HG03280 (cell line): ENCODE data around the gene SLC25A44.

Source experiments
- ATAC-seq: cut with Tn5 transposase; IDR thresholded peaks from one replicate; pipeline ENCODE4 v1.9.1; 2021; ENCODE audit warnings: mild to moderate bottlenecking, moderate library complexity; ENCODE audit not compliant: unreplicated experiment

The SLC25A44 gene

DNA sequence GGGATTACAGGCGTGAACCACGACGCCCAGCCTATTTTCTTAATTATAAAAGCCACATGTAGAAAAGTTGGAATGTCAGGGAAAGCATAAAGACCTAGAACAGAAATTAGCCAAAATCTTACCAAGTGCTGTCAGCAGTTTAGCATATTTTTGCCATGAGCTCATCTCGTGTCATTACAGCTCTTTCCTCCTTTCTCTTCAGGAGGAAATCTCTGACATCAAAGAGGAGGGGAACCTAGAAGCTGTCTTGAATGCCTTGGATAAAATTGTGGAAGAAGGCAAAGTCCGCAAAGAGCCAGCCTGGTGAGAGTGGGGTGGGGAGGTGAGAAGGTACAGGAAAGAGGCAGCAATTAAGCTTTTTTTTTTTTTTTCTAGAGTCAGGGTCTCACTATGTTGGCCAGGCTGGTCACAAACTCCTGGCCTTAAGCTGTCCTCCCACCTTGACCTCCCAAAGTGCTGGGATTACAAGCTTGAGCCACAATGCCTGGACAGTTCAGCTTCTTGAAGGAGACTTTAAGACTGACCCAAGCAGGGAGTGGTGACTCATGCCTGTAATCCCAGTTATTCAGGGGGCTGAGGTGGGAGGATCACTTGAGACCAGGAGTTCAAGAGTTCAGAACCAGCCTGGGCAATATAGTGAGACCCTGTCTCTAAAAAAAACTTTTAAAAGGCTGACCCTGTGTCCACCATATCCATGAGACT is 39.7 kb downstream of the SLC25A44 start:
- no peak for ATAC-seq

DNA sequence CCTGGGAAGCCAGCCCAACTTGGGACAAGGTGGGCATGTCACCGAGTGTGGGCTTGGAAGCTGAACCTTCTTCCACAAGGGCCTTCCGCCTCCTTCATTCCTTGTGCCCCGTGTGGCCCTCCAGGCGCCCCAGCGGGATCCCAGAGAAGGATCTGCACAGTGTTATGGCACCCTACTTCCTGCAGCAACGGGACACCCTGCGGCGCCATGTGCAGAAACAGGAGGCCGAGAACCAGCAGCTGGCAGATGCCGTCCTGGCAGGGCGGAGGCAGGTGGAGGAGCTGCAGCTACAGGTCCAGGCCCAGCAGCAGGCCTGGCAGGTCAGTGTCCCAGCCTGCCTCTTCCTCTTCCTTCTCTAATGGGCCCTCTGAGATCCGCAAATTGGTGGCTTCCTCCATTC is 42.3 kb downstream of the SLC25A44 start:
- ATAC-seq: no peak

DNA sequence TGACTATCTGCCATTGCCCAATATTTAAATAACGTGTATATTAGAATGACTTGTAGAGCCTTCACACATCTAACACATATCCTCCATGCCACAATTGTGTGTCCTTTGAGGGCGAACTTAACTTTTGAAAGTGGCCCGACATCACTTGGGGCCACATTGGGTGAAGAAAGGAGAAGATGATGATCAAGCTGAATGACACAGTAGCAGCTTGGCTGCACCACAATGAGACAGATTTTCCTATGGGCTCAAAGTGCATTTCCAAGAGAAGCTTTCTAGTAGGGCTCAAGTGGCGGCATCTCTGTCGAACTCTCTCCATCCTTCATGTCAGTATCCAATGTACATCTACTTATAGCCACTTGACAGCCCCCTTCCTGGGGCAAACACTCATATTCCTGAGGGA is 44.3 kb downstream of the SLC25A44 start:
- no peak for ATAC-seq

DNA sequence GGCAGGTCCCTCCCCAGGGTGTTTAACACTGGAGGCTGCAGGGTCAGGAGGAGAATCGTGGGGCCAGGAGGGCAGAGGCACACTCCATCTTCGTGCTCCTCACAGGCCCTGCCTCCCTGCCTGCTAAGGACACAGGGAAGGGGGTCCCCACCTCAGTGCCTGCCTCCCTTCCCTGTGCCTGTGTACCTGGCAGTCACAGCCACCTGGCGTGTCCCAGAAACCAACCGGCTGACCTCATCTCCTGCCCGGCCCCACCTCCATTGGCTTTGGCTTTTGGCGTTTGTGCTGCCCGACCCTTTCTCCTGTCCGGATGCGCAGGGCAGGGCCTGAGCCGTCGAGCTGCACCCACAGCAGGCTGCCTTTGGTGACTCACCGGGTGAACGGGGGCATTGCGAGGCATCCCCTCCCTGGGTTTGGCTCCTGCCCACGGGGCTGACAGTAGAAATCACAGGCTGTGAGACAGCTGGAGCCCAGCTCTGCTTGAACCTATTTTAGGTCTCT is 47.5 kb downstream of the SLC25A44 start:
- ATAC-seq: no peak

DNA sequence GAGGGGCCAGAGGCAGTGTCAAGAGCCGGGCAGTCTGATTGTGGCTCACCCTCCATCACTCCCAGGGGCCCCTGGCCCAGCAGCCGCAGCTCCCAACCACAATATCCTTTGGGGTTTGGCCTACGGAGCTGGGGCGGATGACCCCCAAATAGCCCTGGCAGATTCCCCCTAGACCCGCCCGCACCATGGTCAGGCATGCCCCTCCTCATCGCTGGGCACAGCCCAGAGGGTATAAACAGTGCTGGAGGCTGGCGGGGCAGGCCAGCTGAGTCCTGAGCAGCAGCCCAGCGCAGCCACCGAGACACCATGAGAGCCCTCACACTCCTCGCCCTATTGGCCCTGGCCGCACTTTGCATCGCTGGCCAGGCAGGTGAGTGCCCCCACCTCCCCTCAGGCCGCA is 48.0 kb downstream of the SLC25A44 start, which contains the start of gene BGLAP:
Gene BGLAP (plus strand): TSS at position 259 of the 400 bp plus-strand sequence. CDS start 48 bp downstream, at position 307.
- no peak for ATAC-seq

DNA sequence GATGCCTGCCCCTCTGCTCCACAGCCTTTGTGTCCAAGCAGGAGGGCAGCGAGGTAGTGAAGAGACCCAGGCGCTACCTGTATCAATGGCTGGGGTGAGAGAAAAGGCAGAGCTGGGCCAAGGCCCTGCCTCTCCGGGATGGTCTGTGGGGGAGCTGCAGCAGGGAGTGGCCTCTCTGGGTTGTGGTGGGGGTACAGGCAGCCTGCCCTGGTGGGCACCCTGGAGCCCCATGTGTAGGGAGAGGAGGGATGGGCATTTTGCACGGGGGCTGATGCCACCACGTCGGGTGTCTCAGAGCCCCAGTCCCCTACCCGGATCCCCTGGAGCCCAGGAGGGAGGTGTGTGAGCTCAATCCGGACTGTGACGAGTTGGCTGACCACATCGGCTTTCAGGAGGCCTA is 48.8 kb downstream of the SLC25A44 start:
- no peak for ATAC-seq

DNA sequence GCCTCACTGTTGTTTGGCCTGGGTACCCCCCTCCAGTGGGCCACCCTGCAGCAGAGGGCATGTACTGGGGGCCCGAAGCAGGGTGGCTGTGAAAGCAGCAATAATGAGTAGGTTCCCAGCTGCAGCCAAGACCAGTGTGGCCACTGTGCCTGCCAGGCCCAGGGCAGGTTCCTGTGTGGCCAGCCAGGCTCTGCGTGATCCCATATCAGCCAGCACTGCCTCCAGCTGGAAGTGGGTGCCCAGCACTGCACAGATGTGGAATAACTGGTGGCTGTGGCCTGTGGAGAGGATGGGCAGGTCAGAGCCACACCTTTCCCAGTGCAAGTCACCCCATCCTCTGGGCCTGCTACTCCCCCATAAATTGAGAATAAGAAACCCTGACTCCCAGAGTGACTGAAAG is 50.2 kb downstream of the SLC25A44 start:
- ATAC-seq: no peak

DNA sequence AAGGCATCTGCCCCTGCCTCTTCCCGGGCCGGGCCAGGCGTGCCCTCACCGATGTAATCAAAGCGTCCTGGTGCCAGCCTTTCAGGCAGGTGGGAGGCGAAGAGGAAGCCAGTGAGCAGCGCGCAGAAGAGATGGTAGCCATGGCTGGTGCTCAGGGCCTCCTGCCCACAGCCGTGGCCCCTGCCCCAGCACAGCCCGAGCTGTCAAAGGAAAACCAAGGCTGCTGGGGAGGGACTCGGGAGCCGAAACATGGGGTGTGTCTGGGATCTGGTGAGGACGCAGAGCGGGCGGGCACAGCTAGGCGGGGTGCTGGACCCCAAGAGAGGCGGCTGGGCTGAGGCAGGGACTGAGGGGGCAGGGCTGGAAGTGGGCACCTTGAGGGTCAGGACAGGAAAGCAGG is 50.8 kb downstream of the SLC25A44 start:
- ATAC-seq: no peak

DNA sequence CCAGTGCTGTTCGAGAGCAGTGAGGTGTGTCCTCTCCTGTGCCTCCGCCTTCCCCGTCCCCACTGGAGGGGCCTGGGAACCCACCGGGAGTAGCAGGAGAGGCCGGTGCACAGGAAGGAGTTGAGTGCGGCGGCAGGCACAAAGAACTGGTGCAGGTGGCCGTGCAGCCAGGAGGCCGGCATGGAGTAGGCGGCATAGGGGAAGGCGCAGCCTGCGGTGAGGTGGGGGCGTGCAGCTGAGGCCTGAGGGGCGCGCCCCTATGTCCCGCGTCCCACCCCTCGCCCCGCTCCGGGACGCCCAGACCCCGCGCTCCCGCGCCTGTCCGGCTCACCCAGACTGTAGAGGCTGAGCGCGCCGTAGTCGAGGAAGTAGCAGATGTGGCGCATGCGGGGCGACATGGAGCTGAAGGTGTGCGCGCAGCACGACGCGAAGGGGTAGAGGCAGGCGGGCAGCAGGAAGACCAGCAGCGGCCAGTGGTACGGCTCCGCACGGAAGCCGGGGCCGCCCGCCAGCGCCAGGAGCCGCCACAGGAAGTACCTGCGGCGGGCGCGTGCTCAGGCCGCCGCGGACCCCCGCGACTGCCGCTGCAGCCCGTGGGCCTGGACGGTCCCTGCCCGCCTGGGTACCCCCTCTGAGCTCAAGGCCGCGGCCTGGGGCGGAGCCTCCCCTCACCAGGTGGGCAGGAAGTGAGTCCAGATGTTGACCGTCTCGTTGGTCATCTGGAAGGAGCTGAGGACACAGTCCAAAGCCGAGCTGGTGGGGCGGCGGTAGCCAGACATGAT is 51.7 kb downstream of the SLC25A44 start:
- no peak for ATAC-seq

DNA sequence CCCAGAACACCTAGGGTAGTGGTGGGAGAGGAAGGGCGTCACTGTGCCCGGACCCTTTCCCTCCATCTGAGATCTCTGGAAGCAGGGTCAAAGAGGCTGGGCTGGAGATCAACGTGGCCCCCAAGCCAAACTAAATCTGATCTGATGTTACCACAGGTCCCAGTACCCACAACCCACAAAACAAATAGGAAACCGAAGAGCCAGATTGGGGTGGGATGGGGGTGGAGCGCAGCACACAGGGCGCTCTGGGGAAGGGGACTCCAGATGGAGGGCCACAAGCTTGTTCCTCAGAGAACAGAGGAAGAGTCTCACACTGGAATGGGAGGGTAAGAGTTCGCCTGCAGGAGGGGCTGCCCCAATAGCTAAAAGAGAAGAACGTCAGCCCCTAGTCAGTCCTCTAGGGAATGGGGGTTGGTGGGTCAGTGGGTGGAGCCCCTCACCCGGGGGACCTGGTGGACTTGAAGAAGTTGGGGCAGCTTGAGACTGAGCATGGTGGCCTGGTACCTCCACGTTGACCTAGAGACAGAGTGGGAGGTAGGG is 52.4 kb downstream of the SLC25A44 start:
- ATAC-seq: no peak

DNA sequence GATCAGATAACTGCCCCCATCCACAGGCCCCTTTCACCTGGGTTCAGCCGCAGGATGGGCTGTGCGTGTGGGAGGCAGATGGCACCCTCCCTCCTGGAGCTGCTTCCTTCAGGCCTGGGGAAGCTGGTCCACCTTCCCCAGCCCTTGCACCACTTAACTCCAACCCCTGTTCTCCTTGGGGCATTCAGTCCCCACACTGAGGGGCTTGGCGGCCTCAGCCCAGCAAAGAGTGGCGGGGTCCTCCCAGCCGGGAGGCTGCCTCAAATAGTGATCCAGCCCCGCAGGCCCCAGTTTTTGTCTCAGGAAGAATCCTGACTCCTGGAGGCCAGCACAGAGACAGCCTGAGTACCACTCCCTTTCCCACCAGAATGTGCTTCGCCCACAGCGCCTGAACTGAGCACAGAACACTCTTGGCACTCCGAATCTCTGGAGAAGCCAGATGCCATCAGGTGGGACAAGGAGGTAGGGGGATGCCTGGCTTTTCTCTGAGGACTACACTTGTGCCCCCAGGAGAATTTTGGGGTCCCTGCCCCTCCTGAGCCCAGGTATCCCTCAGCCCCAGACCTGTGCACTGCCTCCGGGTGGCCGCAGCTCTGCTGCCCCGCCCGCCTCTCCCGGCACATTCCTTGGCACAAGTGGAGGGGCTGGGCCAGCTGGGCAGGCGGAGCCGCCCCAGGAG is 53.0 kb downstream of the SLC25A44 start:
- no peak for ATAC-seq

DNA sequence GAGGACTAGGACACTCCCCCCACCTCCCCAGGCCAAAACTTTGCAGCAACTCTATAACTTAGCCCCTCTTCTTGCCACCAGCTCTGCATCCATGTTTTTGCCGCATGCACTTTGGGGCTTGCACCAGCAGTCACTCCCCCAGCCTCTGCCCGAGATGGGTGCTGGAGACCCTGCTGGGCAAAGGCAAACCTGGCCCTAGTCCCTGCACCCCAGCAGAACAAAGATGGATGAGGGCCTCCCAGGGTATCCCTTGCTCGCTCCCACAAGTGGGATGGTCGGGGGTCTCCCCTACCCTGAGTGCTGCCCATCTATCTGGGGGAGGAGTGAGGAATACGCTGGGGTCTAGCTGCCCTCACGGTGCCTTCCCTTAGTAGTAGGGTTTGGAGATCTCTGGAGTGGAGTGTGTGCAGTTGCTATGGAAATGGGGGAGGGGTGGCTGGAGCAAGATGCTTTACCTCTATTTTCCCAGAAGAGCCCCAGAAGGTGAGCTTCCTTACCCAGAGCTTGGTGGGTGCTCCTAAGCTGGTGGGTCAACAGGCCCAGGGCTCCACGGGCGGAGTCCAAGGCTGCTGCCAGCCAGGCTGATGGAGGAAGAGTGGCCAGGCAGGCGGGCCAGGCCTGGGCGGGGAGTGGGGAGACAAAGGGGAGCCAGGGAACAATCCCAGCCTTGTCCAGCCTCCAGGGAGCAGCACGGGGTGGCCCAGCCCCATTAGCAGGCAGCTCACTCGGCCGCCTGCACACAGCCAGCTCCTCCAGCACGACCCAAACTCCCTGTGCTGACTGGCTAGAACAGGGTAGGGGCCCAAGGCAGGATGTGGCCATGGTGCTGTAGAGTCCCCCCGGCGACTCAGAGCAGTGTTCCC is 53.8 kb downstream of the SLC25A44 start, which contains the start of gene PAQR6:
Gene PAQR6 (minus strand): TSS at position 597 of the 863 bp plus-strand sequence. CDS start 1,325 bp downstream, outside the sequence.
- ATAC-seq: no peak

DNA sequence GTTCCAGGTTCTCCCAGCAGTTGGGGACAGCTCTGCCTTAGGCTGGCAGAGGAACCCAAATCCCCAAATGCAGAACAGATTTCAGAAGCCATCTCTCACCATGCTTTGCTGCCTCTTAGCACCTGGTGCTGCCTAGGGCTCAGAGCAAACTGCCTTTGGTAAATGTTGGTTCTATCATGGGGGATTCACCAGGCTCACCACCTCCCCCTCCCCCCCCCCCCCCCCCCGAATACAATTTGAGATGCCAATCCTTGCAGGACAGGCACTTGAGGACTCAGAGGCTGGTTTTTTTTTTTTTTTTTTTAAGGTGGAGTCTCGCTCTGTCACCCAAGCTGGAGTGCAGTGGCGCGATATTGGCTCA is 54.4 kb downstream of the SLC25A44 start:
- no peak for ATAC-seq

DNA sequence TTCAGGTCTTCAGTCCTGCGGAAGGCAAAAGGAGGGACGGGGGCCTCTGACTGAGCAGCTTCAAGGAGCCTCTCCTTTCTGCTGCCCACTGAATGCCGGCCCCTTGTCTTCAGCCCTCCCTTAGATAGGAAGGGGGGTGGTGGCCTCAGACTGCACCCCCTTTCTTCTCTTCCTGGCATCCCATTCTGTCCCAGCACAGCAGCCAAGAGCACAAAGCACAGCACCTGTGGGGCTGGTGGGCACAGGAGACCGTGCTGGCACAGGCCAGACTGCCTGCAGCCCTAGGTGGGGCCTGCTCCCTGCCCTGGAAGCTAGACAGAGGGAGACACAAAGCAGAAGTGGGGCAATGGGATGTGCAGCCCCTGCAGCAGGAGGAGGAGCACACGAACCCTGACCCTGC is 55.7 kb downstream of the SLC25A44 start:
- no peak for ATAC-seq

DNA sequence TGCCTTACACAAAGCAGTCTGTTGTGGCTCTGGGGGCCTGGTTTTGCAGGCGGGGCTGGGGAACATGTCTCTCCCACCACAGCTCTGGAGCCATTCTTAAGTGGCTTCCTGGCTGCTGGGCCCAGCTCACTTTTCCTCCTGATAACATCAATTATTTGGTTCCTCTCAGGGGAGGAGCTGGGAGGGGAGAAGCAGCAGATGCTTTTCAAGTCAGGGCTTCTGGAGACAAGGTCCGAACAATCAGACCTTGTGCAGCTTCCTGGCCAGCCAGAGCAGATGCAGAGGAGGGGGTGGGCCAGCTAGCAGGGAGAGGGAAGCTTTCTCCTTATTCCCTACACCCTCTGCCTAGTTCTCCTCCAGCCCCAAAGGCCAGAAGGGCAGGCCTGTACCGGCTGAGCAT is 57.6 kb downstream of the SLC25A44 start:
- ATAC-seq: no peak

DNA sequence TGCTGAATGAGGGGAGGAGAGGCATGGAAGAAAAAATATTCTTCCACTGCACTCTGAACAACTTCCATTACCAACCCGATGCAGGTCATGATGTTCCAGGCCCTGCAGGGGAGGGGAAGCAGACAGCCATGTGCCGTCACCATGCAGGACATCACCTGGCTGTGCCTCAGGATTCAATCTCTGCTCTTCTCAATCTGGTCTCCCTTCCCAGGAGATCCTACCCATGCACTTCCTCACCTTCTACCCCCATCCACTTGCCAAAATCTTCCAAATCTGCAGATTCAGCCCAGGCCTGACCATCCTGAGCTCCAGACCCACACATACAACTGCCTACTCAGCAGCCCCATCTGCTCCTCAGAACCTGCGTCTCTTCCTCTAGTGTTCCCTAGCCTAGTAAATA is 59.7 kb downstream of the SLC25A44 start:
- no peak for ATAC-seq

DNA sequence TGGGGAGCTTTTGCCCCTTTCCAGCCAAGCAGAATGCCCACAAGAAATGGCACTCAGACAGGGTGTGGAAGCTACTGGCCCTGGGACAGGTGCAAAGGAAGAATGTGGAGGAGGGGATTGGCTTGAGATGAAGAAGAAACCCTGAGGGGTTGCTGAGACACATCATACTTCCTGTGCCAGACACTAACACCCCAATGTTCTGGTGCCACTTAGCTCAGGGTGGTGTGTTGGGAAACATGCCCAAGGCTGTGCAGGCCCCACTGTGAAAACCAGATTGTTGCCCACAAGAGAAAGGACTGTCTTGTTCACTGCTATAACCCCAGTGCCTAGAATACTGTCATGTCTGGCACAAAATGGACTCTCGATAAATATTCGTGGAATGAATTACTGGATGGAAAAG is 63.8 kb downstream of the SLC25A44 start:
- ATAC-seq: no peak

DNA sequence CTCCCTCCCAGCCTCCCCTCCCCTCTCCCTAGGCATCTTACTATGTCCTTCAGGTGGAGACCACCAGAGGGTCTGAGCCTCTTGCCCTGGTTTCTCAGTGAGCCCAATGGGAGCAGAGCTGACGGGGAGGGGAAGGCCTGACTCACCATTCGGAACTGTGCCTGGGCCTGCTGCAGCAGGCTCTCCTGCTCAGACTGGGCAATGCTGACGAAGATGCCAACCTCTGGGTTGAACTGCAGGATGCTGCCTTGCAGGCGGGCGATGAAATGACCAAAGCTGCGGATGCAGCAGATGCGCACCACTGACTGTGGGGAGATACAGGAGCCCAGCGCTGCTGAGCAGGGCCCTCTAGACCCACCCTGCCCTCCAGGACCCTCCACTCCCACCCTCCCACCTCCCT is 65.0 kb downstream of the SLC25A44 start:
- ATAC-seq: no peak

DNA sequence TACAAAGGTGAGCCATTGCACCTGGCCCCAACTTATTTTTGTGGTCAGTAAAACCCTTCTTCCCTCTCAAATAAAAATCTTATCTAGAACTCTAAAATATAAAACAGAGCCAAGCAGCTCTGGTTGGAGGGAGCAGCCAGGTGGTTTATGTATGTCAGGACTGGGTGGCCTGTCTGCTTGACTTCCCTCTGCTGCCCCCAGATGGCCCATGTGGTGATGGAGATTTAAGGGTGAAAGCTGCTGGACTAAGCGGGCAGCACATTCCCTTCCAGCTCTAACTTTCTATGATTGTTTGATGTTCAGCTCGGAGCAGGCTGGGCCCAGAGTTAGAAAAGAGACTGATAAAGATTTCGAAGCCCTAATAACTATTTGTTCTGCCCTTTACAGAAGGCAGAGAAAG is 65.9 kb downstream of the SLC25A44 start:
- ATAC-seq: no peak

DNA sequence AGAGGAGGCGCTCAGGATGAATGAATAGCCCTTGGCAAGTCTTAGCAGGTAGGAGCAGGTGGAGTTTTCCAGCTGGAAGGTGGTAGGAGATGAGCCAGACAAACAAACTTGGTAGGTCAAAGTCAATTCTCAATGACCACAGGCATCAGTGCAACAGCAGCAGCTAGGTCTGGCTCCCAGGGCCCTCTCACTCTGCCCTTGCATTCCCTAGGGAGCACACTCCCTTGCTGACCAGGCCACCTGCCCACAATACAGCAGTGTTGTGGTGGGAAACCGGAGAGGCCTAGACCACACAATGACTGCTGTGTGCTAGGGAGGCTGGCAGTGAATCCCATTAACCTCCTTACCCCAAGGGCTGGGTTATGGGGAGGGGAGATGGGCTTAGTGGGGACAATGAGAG is 67.0 kb downstream of the SLC25A44 start:
- no peak for ATAC-seq
